NCI-H526 (cell line): ENCODE data around the gene GAMT.
"Not testable (repeated sequence)": the region's sequence is repeated elsewhere in the genome, so short reads cannot be mapped to it uniquely, and the experiment has no call there.

ENCODE experiments used
- DNase-seq, 2 experiments: peaks; one replicate each; lab custom pipeline; 2025; lab: John Stamatoyannopoulos, UW

GAMT gene

DNA sequence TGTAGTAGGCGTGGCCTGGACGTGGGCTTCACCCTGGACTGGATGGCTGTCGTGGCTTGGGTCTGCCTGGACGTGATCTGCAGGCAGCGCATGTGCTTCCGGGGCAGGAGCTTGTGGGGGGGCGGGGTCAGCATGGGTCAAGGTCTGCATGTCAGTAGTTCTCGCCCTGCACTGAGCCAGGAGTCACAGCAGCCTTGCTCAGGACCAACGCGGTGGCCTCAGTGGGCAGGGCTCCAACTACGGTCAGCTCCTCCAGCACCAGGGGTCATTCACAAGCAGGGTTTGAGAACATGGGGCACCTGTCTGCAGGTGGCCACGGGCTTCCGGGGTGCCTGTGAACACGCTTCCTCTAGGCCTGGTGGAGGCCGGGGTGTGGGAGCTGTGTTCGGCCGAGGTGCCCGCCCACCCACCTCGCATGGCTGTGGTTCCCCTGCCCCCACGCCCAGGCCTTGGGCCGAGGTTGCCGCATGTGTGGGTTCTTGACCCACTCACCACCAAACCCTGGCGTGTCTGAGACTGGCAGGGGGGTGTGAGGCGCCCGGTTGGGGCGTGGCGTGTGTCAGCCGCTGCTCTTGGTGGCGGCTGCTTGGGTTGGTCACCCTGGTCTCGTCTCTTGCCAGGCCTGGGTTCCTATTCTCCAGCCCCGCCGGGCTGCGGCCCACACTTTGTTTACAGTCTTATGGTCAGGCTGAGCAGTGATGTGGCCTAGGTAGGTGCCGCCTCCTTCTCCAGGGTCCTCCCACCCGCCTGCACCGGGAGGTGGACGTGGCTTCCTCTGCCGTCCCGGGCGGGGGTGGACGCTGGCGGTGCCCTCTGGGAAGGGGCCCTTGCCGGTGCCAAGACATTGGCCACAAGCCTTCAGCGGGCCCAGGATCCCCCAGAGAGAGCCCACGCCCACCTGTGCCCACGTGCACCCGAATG is 32.0 kb upstream of the GAMT start:
- DNase-seq = no peak

DNA sequence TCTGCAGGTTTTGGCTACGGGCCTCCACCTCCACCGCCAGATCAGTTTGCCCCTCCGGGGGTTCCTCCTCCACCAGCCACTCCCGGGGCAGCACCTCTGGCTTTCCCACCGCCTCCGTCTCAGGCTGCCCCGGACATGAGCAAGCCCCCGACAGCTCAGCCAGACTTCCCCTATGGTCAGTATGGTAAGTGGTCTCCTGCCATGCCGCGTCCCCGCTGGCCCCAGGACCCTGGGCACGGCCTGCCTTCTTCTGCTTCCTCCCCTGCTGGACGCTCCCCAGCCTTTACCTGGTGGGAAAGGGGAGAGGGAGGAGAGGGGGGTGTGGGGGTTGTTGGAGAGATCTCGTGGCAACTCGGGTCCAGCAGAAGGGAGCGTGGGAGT is 31.2 kb upstream of the GAMT start:
- no peak for DNase-seq

DNA sequence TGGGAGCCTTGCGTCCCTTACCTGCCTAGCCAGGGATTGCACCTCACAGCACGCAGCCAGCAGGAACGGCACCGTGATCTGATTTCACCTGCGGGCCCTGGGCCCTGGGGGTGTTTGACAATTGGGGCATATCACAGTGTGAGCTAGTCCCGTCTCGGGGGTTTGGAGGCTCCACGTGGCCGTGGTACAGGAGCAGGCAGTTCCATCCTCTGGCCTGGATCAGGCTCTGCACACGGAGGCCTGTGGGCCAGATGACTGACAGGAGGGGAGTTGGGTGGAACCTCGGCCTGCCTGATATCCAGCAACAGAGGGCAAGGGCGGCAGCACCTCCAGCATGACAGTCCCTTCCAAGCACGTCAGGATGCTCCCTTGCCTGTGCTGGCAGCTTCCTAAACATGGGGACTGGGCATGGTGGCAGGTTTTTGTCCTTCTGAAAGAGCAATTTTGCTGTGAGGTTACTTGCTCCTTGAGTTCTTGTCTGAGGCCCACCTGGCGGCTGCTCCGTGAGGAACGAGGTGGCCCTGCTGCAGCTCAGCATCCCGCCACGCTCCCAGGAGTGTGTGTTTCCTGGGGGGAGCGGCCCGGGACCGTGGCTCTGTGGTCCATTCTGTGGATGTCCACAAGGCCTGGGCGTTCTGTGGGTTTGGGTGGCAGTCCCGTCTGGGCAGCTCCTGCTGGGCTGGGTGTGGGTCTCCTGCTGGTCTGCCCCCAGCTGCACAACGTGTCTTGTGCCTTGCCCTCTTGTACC is 30.6 kb upstream of the GAMT start:
- no peak for DNase-seq

DNA sequence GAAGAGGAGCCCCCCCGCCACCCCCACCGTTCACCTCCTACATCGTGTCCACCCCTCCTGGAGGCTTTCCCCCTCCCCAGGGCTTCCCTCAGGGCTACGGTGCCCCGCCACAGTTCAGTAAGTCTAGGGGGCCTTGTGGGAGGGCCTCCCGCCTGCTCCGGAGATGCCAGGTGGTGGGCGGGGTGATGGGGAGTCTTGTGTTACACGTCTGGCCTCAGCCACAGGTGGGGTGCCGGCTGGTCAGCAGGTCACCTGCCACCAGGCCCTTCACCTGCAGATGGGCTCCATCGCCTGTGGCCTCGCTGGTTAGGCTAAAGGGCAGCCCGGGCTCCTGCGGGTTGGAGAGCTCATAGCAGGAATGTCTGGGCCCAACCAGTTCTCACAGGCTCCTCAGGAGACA is 28.9 kb upstream of the GAMT start:
- DNase-seq = no peak

DNA sequence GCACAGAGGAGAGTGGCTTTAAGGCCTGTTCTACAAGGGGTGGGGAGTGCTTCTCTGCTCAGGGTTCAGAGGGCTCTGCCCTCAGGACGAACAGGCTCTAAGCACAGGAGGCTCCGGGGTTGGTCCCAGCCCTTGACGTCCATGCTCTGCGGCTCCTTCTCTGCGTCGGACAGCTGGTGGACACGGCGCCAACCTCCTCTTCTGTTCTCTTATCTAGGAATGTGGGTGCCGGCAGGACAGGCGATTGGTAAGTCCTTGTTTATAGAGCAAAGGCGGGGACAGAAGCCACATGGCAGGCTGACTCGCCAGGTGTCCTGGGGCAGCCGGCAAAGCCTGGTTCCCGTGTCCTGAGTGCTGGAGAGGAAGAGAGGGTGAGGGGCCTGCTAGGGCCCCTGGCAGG is 28.4 kb upstream of the GAMT start:
- no peak for DNase-seq

DNA sequence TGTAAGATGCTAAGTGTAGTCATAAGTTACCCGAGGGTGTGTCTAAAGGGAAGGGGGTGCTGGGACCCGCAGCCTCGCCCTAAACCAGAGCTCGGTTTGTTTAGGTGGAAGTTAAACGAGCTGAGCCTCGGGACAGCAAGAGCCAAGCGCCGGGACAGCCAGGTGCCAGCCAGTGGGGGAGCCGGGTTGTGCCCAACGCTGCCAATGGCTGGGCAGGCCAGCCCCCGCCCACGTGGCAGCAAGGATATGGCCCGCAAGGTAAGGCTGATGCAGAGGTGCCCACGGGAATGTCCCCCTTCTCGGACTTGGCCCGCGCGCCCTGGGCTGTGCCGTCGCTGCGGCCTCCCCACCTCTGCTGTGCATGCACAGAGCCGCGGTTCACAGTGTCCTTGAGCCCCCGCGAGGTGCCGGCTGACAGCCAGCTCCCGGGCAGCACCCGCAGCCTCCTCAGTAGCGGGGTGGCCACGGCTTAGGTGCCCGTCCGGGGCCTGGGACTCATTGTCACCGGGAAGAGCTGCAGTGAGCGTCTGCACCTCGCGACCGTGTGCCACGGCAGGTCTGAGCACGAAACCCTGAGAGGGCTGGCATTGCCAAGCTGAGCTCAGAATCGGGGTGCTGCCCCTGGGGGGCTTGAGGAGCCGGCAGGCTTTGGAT is 27.5 kb upstream of the GAMT start:
- no peak for DNase-seq

DNA sequence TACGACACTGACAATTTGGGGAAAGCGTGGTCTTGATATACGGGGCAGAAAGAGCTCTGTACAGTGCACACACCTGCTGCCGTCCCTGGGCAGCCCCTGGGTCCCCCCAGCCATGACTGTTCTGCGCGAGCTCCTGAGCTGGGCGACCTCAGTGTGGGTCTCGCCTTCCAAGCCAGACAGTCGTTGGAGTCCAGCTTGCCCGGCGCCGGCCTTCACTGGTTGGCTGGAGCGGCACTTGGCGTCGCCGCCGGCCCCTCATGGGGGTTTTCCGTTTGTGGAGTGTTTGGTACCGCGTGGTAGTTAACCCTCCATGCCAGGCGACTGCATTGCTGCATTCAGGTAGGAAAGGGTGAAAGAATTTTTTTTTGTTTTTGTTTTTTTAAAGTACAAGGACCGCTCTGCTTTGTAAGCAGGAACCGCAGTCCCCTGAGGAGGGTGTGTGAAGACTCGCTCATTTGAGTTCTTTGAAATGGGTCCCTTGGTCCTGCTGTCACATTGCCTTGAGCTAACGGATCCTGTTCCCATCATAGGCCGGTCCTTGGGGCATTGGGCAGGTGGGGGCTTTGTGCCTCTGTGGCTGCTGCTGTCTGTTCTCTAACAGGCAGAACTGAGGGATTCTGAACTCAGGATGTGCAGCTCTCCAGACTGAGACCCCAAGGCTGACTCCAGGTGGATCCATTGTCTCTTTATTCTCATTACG is 26.0 kb upstream of the GAMT start:
- DNase-seq = no peak

DNA sequence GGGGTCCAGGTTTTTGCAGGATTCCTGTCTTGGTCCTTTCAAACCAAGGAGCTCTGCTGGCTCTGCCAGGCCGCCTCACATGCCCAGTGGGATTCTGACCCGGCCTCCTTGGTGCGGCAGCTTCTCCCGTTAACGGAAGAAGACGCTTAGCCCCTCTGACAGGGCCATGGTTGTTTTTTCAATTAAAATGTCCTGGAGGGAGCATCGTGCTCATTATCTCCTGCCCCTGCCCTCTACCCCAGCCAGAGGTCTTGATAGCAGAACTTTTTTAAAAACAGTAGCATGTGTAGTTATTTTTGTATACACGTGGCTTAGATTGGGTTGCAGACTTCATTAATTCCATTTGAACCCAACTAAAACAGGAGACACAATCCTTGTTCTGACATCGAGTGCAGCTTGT is 25.4 kb upstream of the GAMT start:
- no peak for DNase-seq

DNA sequence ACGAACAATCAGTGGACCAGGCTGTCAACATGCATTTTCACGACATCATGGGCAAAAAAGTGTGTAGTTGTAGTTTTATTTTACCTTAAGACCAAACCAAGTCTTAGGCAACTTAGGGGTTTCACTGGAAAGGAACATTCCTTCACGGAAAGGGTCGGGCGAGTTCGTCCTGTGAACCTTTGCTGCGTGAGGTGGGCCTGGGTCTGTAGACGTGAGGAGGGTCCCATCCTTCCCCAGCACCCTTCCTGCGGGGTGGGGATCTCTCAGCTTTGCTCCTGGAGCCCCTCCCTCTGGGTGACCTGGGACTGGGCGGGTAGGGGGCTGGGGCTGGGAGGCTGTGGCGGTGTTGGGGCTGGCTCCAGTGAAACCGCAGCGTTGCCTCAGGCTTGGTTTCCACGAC is 24.6 kb upstream of the GAMT start:
- DNase-seq = no peak

DNA sequence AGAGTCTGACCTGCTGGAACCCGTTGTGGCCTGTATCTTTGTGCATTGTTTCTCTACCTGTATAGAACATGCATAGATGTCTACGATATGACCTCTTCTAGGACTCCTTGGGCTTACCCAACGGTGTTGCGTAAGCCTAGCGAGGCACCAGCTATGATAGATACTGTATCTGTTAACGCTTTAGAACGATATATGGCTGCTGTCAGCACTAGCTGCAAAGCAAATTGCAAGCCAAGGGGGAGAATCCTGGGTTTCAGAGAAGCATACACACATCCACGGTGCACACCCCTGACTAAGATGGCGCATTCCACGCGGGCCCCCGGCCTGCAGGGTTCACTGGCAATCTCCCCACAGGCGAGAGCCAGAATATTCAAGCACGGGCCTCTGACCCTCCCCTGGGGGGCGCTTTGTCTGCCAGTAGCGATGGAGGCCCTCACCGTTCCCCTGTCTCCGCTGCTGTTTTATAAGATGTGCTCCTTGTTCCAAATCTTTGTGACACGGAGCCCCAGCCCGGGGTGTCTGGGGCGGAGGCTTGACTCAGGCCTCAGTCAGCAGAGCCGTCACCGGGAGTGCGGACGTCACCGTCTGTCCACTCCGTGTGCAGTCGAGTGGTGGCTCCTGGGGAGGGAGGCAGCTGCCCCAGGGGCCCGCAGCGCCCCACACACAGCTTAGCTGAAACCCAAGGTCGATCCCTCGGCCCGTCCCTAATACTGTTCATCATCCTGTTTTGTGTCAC is 23.9 kb upstream of the GAMT start:
- no peak for DNase-seq

DNA sequence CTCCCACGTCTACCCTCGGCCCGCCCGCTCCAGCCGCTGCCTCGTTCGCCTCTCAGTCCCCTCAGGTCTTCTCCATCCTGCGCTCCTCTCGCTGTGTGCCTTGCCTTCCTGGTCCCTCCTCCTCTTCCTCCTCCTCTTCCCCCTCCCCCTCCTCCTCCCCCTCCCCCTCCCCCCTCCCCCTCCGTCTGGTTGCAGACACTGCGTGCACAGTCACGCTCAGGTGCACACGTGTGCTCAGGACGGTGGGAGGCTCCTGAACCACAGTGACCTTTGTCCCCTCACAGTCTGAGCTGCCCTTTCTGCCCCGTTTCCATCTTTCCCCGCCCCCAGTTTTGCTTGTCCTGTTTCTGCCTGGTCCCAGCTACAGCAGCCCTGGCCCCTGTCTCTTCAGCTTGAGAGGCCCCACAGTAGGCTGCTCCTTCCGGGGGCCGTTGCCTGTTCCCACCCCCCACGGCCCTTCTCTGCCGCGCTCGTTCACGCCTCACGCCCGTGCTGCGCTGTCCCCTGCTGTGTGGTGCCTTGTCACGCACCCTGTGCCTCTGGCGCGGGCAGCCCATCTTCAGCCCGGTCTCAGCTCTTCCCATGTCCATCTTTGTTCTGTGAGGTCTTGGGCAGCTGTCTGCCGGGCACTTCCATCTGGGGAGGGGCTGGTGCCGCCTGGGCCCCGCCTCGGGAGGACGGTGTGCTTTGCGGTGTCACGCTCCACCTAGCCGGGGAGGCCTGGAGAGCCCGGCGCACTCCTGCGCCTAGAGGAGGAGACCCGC is 23.0 kb upstream of the GAMT start:
- DNase-seq = peak in 1 of 2 experiments; percentile 85

DNA sequence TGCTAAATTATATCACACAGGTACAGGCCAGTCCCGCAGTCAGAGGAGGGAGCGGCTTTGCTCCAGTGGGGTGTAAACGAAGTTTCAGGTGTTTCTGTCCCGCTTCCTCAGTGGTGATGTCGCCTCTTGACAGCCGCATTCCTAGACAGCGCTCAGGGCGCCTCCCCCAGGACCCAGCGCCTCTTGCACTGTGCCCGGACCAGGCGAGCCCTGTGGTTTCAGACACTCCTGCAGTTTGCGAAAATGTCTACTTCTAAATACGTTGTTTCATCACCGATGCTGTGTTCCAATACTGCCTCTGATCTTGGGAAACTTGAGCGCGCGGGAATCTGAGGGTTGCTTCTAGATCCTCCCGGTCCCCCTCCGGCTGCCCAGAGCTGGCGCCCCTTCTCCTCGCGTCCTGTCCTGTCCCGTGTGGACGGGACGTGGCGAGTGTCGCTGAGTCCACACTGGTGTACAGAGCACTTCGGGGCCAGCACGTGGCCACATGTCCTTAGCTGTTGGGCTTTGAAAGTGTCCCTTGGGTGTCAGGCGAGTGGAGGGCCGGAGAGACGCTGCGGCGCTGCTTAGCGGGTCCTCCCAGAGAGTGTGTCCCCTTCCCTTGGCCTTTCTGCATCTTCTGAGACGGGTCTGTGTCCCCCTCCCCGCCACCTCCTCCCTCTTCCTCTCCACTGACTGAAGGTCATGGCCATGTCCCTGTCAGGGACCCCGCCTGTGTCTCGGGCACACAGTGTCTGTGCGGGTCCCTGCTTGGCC is 22.3 kb upstream of the GAMT start:
- DNase-seq = peak in 1 of 2 experiments; percentile 41

DNA sequence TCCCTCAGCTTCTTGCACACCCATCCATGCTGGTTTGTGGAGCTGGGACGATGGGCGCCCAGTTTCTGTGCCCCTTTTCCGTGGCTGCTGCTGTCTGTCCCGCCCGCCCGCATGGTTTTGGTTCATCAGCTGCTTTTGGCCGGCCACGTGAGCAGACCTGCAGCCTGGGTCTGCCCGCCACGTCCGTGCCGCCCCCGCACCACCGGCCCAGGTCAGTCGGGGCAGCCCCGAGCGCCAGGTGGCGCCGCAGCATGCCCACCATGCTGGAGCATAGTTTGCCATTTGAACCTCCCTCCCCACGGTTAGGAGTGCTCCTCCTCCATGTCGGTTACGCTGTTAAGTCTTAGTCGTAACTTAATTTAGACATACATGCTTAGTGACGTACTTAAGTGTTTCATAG is 21.6 kb upstream of the GAMT start:
- DNase-seq = peak in 1 of 2 experiments; percentile 51

DNA sequence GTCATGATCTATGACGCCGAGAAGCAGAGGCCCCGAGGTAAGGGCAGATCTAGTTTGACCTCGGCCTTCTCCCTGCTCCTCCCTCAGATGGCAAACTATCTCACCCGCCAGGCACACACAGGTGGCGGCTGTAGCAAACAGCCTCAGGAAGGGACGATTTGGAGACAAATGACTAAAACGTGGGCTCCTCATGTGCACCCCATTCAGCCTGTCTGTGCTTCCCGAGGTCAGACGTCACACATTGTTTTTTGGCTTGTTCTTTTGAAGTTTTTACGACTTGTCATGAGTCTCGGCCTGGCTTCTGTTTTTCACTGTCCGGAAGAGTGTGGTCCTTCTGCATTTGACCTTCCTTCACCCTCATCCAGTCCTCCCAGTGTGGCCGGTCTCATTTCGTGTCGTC is 21.0 kb upstream of the GAMT start:
- peak in 1 of 2 experiments; percentile 38 for DNase-seq

DNA sequence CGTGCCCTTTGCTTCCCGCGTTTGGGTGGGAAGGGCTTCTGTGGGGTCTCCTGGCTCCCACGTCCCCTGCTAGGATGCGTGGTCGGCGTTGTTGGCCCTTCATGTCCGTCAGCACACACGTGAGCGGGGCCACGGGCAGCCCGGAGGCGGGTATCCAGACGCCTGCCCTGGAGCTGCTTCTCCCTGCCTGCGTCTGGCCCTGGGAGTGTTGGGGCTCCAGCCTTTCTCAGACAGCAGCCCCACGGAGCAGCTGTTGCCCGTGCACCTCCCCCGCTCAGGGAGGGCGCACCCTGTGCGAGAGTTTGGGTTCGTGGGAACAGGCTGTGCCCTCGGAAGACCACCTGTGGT is 20.6 kb upstream of the GAMT start:
- DNase-seq = no peak

DNA sequence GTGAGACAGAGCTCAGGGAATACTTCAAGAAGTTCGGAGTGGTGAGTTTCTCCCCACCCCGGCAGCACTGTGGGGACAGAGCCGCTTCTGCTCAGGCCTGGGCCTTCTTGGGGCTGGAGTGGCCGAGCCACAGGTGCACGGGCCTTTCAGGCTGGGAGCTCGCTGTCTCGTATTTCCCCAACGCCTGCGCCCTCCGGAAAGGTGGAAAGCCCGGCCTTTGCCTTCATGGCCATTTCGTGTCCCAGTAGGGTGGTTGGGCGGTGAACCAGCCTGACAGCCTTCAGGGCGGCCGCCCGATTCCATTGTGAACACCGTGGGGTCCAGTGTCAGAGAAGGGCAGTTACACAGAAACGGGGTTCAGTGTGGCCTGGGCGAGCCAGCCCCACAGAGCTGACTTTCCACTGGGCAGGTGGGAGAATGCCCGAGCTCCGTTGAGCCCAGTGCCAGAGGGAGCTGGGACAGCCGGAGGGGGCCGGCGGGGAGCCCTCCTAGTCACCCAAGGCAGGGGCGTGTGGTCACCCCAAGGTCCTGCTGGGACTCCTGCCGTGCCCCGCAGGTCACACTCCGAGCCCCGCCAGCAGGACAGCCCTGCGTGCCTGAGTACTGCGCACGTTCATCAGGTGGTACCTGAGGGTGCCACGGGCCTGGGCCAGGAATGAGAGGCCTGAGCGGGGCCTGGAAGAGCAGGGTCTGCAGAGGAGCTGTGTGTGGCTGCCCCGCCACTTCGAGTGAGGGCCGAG is 20.0 kb upstream of the GAMT start:
- no peak for DNase-seq

DNA sequence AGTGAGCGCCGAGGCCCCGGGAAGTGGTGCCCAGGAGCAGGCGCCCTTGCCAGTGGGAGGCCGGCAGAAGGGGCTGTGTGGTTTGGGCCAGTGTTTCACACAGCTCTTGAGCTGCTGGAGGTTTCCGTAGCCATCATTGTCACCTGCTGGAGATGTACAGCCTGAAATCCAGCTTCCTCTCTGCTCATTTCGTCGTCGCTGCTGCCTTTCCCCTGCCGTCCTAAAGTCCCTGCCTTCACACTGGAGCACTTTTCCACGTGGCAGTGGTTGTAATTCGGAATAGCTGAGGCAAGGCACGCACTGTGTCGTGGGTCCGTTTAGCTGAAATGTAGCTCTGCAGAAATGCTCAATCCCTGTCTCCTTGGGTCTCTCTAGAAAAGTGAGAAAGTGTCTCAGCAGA is 19.2 kb upstream of the GAMT start:
- peak in 1 of 2 experiments; percentile 30 for DNase-seq

DNA sequence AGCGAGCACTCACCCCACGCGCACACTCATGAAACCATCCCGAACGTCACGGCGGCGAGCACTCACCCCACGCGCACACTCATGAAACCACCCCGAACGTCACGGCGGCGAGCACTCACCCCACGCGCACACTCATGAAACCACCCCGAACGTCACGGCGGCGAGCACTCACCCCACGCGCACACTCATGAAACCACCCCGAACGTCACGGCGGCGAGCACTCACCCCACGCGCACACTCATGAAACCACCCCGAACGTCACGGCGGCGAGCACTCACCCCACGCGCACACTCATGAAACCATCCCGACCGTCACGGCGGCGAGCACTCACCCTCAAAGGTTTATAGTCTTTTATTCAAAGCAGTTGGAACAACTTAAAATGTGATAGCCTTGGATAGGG is 18.7 kb upstream of the GAMT start:
- not testable (repeated sequence) for DNase-seq
